HEK293 (cell line): Measurements from ENCODE around the gene DNMT3L.

Source experiments
- CTCF ChIA-PET: fragments of 350-600 bp; formaldehyde crosslinking; extraction: SDS; loops from one replicate; lab custom pipeline; 2021; ENCODE audit warnings: antibody characterized with exemption; lab: Yijun Ruan, JAX
- POLR2A ChIA-PET: fragments of 300-600 bp; formaldehyde crosslinking; extraction: SDS; loops from one replicate; lab custom pipeline; 2020; ENCODE audit warnings: antibody characterized with exemption, inconsistent platforms; lab: Yijun Ruan, JAX
- H3K27ac ChIP-seq: fragments of 200-500 bp; sonication (Bioruptor generic); 2 replicates; pipeline ENCODE4 v1.5.1; 2014; ENCODE audit warnings: low read depth, low read length, control low read depth, inconsistent platforms; ENCODE audit errors: extremely low read depth
- H3K36me3 ChIP-seq, 2 experiments: fragments of 200-500 bp in 1 of 2; sonication (Bioruptor generic) in 1 of 2; 1 replicate in 1 of 2; 2 replicates in 1 of 2; pipeline ENCODE4 v1.5.1; 2014 to 2017; ENCODE audit warnings: inconsistent platforms in 2 of 2, low read length in 2 of 2; ENCODE audit not compliant: control insufficient read depth in 2 of 2, insufficient read depth in 1 of 2
- H3K4me1 ChIP-seq: fragments of 200-500 bp; sonication (Bioruptor generic); 2 replicates; pipeline ENCODE4 v1.5.1; 2014; ENCODE audit warnings: mild to moderate bottlenecking, low read length, inconsistent platforms; ENCODE audit not compliant: control insufficient read depth, insufficient read depth
- H3K4me3 ChIP-seq: 2 replicates; pipeline ENCODE4 v1.5.1; 2011; ENCODE audit warnings: low read depth, mild to moderate bottlenecking, control low read depth, low read length, moderate library complexity
- H3K9me3 ChIP-seq: fragments of 200-500 bp; sonication (Bioruptor generic); 2 replicates; pipeline ENCODE4 v1.5.1; 2014; ENCODE audit warnings: low read depth, low read length, inconsistent platforms; ENCODE audit not compliant: control insufficient read depth, insufficient read depth
- EGR2 ChIP-seq: fragments of 450-650 bp; formaldehyde crosslinking; IDR thresholded peaks from 2 replicates; pipeline ENCODE4 v1.5.1; 2016; ENCODE audit warnings: low read depth, missing biosample characterization, missing genetic modification characterization
- HOXD13 ChIP-seq: sonication (generic); formaldehyde crosslinking; IDR thresholded peaks from 2 replicates; pipeline ENCODE4 v1.8.0; 2022; ENCODE audit warnings: missing genetic modification reagents, borderline replicate concordance
- KLF1 ChIP-seq: fragments of 450-650 bp; formaldehyde crosslinking; IDR thresholded peaks from 2 replicates; pipeline ENCODE4 v1.5.1; 2016; ENCODE audit warnings: missing biosample characterization, missing genetic modification characterization
- KLF8 ChIP-seq: fragments of 450-650 bp; formaldehyde crosslinking; IDR thresholded peaks from 2 replicates; pipeline ENCODE4 v1.5.1; 2016; ENCODE audit warnings: missing biosample characterization, missing genetic modification characterization
- PRDM1 ChIP-seq: fragments of 450-650 bp; formaldehyde crosslinking; IDR thresholded peaks from 2 replicates; pipeline ENCODE4; 2016; ENCODE audit warnings: missing biosample characterization, missing genetic modification characterization
- YY1 ChIP-seq: fragments of 450-650 bp; formaldehyde crosslinking; IDR thresholded peaks from 2 replicates; pipeline ENCODE4 v1.5.1; 2018; ENCODE audit warnings: missing biosample characterization, missing genetic modification characterization
- ZBTB8A ChIP-seq: fragments of 450-650 bp; formaldehyde crosslinking; IDR thresholded peaks from 2 replicates; pipeline ENCODE4 v1.5.1; 2016; ENCODE audit warnings: missing biosample characterization, missing genetic modification characterization
- ZFHX2 ChIP-seq: fragments of 450-650 bp; formaldehyde crosslinking; conservative IDR thresholded peaks from 2 replicates; pipeline ENCODE4 v1.5.1; 2016; ENCODE audit warnings: missing biosample characterization, missing genetic modification characterization
- ZIC2 ChIP-seq: fragments of 450-650 bp; formaldehyde crosslinking; IDR thresholded peaks from 2 replicates; pipeline ENCODE4 v1.5.1; 2016; ENCODE audit warnings: missing biosample characterization, missing genetic modification characterization
- ZNF140 ChIP-seq: fragments of 450-650 bp; formaldehyde crosslinking; IDR thresholded peaks from 2 replicates; pipeline ENCODE4 v1.5.1; 2016; ENCODE audit warnings: missing biosample characterization, missing genetic modification characterization
- ZNF223 ChIP-seq: fragments of 450-650 bp; formaldehyde crosslinking; IDR thresholded peaks from 2 replicates; pipeline ENCODE4 v1.5.1; 2016; ENCODE audit warnings: missing biosample characterization, missing genetic modification characterization
- ZNF48 ChIP-seq: fragments of 450-650 bp; formaldehyde crosslinking; IDR thresholded peaks from 2 replicates; pipeline ENCODE4 v1.5.1; 2016; ENCODE audit warnings: missing biosample characterization, missing genetic modification characterization
- ZNF530 ChIP-seq: fragments of 450-650 bp; formaldehyde crosslinking; IDR thresholded peaks from 2 replicates; pipeline ENCODE4 v1.5.1; 2016; ENCODE audit warnings: low read depth, missing biosample characterization, missing genetic modification characterization
- ZNF830 ChIP-seq: fragments of 450-650 bp; IDR thresholded peaks from 2 replicates; pipeline ENCODE4 v1.5.0; 2018; ENCODE audit warnings: missing biosample characterization, missing genetic modification characterization, low read depth, mild to moderate bottlenecking, moderate library complexity
- ZNF843 ChIP-seq: fragments of 450-650 bp; formaldehyde crosslinking; IDR thresholded peaks from 2 replicates; pipeline ENCODE4 v1.5.1; 2016; ENCODE audit warnings: missing biosample characterization, missing genetic modification characterization
- TF ChIP-seq, protein P1 (sequence below): fragments of 450-650 bp; formaldehyde crosslinking; IDR thresholded peaks from 2 replicates; pipeline ENCODE4; 2016; ENCODE audit warnings: missing biosample characterization, missing genetic modification characterization
- TF ChIP-seq, protein P2 (sequence below): fragments of 450-650 bp; formaldehyde crosslinking; optimal IDR thresholded peaks from 2 replicates; pipeline ENCODE3; 2016; ENCODE audit warnings: missing biosample characterization, mild to moderate bottlenecking, missing genetic modification characterization
- TF ChIP-seq, protein P3 (sequence below): fragments of 450-650 bp; formaldehyde crosslinking; IDR thresholded peaks from 2 replicates; pipeline ENCODE4 v1.5.1; 2017; ENCODE audit warnings: missing biosample characterization, missing genetic modification characterization

Gene DNMT3L

GRCh38 chr21:44261675-44262295, at the start of gene DNMT3L:
DNMT3L (minus strand) TSS chr21:44261897; CDS start chr21:44261259, 638 bp downstream.
- Histone ChIP-seq H3K4me1 (no peaks in the 10 kb centered on the region), H3K36me3 (no peaks in the 10 kb centered on the region), H3K27ac (no peak within 1 kb of the TSS), H3K4me3 (no peak within 1 kb of the TSS), H3K9me3 (no peaks in the 10 kb centered on the region)
- ChIA-PET POLR2A (interaction anchor here (0.6 kb wide), 1 partner anchor 8 kb away, joined by 4 read pairs; no protein-coding TSS in a partner anchor), CTCF (no interaction called here)
- TF ChIP-seq ZNF830 (tag by site-specific recombination): no peak
- TF ChIP-seq KLF8 (tag by site-specific recombination): peak; percentile 56; the same call in 1 of the 2 replicates
- TF ChIP-seq ZNF223 (tag by site-specific recombination): no peak
- TF ChIP-seq ZIC2 (tag by site-specific recombination): no peak
- no peak for TF ChIP-seq ZNF530
- no peak for TF ChIP-seq YY1 (tag by site-specific recombination)
- TF ChIP-seq ZFHX2 (tag by site-specific recombination): 0 out of 2 replicates have a peak, but pooled peaks have one; percentile 17
- TF ChIP-seq ZNF48 (tag by site-specific recombination): no peak
- 0 out of 2 replicates have a peak, but pooled peaks have one; percentile 37 for TF ChIP-seq EGR2 (tag by site-specific recombination)
- peak; percentile 95 for TF ChIP-seq KLF1

DNA sequence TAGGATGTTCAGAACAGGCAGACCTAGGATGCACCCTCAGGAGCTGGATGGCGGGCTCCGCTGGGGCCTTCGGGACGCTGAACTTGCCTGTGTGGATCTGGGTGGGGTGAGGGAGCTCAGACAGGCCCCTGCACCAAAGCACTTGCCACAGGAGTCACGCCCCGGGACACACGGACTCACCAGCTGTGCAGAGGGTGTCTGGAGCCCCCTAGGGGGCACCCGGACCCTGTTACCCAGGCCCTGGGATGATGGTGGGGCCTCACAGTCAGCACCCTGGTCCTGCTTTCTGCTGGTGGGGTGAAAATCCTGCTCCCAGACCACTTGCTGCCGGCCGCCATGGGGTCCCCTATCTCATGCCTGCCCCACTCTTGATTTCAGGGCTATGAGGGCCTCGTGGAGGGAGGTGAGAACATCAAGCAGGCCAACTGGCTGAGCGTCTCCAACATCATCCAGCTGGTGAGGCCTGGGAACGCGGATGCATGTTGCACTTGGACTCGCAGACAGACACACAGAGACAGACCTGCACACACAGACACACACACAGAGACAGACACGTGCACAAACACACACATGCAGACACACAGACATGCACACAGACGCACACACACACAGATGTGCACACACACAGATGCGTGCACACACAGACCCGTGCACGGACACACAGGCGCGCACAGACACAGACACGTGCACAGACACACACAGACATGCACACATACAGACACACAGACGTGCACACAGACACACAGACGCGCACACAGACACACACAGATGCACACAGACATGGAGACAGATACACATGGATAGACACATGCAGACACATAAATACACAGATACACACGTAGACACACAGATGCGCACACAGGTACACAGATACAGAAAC, 49.2 kb upstream of the DNMT3L start:
- no peaks in the 10 kb centered on the region for H3K4me1 ChIP-seq
- TF ChIP-seq, protein P1, sequence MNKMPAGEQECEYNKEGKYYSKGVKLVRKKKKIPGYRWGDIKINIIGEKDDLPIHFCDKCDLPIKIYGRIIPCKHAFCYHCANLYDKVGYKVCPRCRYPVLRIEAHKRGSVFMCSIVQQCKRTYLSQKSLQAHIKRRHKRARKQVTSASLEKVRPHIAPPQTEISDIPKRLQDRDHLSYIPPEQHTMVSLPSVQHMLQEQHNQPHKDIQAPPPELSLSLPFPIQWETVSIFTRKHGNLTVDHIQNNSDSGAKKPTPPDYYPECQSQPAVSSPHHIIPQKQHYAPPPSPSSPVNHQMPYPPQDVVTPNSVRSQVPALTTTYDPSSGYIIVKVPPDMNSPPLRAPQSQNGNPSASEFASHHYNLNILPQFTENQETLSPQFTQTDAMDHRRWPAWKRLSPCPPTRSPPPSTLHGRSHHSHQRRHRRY (tag by site-specific recombination): no peak
- TF ChIP-seq, protein P2, sequence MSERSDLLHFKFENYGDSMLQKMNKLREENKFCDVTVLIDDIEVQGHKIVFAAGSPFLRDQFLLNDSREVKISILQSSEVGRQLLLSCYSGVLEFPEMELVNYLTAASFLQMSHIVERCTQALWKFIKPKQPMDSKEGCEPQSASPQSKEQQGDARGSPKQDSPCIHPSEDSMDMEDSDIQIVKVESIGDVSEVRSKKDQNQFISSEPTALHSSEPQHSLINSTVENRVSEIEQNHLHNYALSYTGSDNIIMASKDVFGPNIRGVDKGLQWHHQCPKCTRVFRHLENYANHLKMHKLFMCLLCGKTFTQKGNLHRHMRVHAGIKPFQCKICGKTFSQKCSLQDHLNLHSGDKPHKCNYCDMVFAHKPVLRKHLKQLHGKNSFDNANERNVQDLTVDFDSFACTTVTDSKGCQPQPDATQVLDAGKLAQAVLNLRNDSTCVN (tag by site-specific recombination): peak; percentile 16
- TF ChIP-seq ZNF140 (tag by site-specific recombination): no peak
- TF ChIP-seq PRDM1 (tag by site-specific recombination): no peak
- TF ChIP-seq, protein P3, sequence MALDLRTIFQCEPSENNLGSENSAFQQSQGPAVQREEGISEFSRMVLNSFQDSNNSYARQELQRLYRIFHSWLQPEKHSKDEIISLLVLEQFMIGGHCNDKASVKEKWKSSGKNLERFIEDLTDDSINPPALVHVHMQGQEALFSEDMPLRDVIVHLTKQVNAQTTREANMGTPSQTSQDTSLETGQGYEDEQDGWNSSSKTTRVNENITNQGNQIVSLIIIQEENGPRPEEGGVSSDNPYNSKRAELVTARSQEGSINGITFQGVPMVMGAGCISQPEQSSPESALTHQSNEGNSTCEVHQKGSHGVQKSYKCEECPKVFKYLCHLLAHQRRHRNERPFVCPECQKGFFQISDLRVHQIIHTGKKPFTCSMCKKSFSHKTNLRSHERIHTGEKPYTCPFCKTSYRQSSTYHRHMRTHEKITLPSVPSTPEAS (tag by site-specific recombination): peak; percentile 80
- TF ChIP-seq HOXD13 (CRISPR knock-in tag): no peak
- no peak for TF ChIP-seq ZBTB8A (tag by site-specific recombination)
- no peak for TF ChIP-seq ZNF843 (tag by site-specific recombination)
- no peak overlapping the region for H3K4me3 ChIP-seq
- H3K9me3 ChIP-seq: no peaks in the 10 kb centered on the region
- H3K27ac ChIP-seq: no peak overlapping the region
- peaks cover 5 to 87% of the 10 kb centered on the region in 2 experiments; a peak in 2 of 3 replicates for H3K36me3 ChIP-seq
- POLR2A ChIA-PET: no interaction called here
- CTCF ChIA-PET: interaction anchor here (0.5 kb wide), 1 partner anchor 43 kb away, joined by 3 read pairs; no protein-coding TSS in a partner anchor
